Neuronal stem cell (in vitro differentiated cells): ENCODE measurements around the gene PRKD1.

Source experiments
- DNase-seq: peaks from one replicate; pipeline ENCODE4 v3.0.0-alpha.2; 2013; ENCODE audit warnings: low spot score
- H2AFZ ChIP-seq: one replicate; pipeline ENCODE4 v1.6.1; 2013; ENCODE audit warnings: mild to moderate bottlenecking, low read length, inconsistent platforms
- H2AK5ac ChIP-seq: 2 replicates; pipeline ENCODE4 v1.6.1; 2013; ENCODE audit warnings: low read depth, mild to moderate bottlenecking, inconsistent platforms, low read length, moderate library complexity, mixed read lengths
- H2BK120ac ChIP-seq: 2 replicates; pipeline ENCODE4 v1.6.1; 2013; ENCODE audit warnings: low read depth, mild to moderate bottlenecking, inconsistent platforms, low read length, moderate library complexity, mixed read lengths
- H2BK12ac ChIP-seq: one replicate; pipeline ENCODE4 v1.6.1; 2013; ENCODE audit warnings: low read length, inconsistent platforms
- H2BK15ac ChIP-seq: 2 replicates; pipeline ENCODE4 v1.6.1; 2013; ENCODE audit warnings: mild to moderate bottlenecking, low read length, inconsistent platforms, mixed read lengths
- H2BK5ac ChIP-seq: one replicate; pipeline ENCODE4 v1.6.1; 2013; ENCODE audit warnings: inconsistent platforms, mild to moderate bottlenecking, low read length, moderate library complexity
- H3K14ac ChIP-seq: one replicate; pipeline ENCODE4 v1.6.1; 2013; ENCODE audit warnings: low read length, inconsistent platforms
- H3K18ac ChIP-seq: 2 replicates; pipeline ENCODE4 v1.6.1; 2013; ENCODE audit warnings: low read length, inconsistent platforms
- H3K23ac ChIP-seq: 2 replicates; pipeline ENCODE4 v1.6.1; 2013; ENCODE audit warnings: low read depth, mild to moderate bottlenecking, mixed read lengths, low read length, inconsistent platforms; ENCODE audit not compliant: poor library complexity
- H3K27ac ChIP-seq: replicated peaks from 3 replicates; pipeline ENCODE4 v1.5.1; 2013; ENCODE audit warnings: low read length, inconsistent platforms
- H3K27me3 ChIP-seq, 3 experiments: 2 replicates each; pipeline ENCODE4 v1.6.1; 2013; ENCODE audit warnings: low read length in 3 of 3, mild to moderate bottlenecking in 2 of 3, inconsistent platforms in 1 of 3, low read depth in 1 of 3, mixed read lengths in 1 of 3, moderate library complexity in 1 of 3; ENCODE audit not compliant: control insufficient read depth in 3 of 3, insufficient read depth in 3 of 3
- H3K36me3 ChIP-seq, 2 donors: replicated peaks in 1 of 2; 2 replicates each; pipeline ENCODE4 v1.6.1; 2013; ENCODE audit warnings: low read length in 2 of 2; ENCODE audit not compliant: control insufficient read depth in 2 of 2, insufficient read depth in 2 of 2
- H3K4ac ChIP-seq: 2 replicates; pipeline ENCODE4 v1.6.1; 2013; ENCODE audit warnings: inconsistent platforms, mild to moderate bottlenecking, low read length, moderate library complexity
- H3K4me1 ChIP-seq, 2 donors: 1 replicate in 1 of 2; 2 replicates in 1 of 2; pipeline ENCODE4 v1.6.1; 2013; ENCODE audit warnings: low read length in 2 of 2, low read depth in 1 of 2; ENCODE audit not compliant: control insufficient read depth in 2 of 2, insufficient read depth in 1 of 2
- H3K4me2 ChIP-seq: one replicate; pipeline ENCODE4 v1.6.1; 2013; ENCODE audit warnings: mild to moderate bottlenecking, low read length, inconsistent platforms; ENCODE audit not compliant: insufficient read depth, poor library complexity, severe bottlenecking
- H3K4me3 ChIP-seq, 2 donors: 2 replicates each; pipeline ENCODE4 v1.5.1; 2013; ENCODE audit warnings: low read length in 2 of 2, mild to moderate bottlenecking in 2 of 2, inconsistent platforms in 1 of 2, moderate library complexity in 1 of 2
- H3K79me1 ChIP-seq: one replicate; pipeline ENCODE4 v1.6.1; 2013; ENCODE audit warnings: low read depth, mild to moderate bottlenecking, inconsistent platforms, low read length, moderate library complexity
- H3K9ac ChIP-seq: one replicate; pipeline ENCODE4 v1.6.1; 2013; ENCODE audit warnings: mild to moderate bottlenecking, low read depth, low read length, inconsistent platforms; ENCODE audit not compliant: poor library complexity
- H3K9me3 ChIP-seq, 2 donors: replicated peaks in 1 of 2; 2 replicates each; pipeline versions ENCODE3 to v1.6.1; 2013; ENCODE audit warnings: low read length in 2 of 2, mild to moderate bottlenecking in 2 of 2, inconsistent platforms in 1 of 2, low read depth in 1 of 2, mixed read lengths in 1 of 2, moderate library complexity in 1 of 2; ENCODE audit not compliant: control insufficient read depth in 2 of 2, insufficient read depth in 1 of 2
- H4K8ac ChIP-seq: one replicate; pipeline ENCODE4 v1.6.1; 2013; ENCODE audit warnings: low read depth, mild to moderate bottlenecking, inconsistent platforms, low read length, moderate library complexity
- H4K91ac ChIP-seq: one replicate; pipeline ENCODE4 v1.6.1; 2013; ENCODE audit warnings: low read length, low read depth, mild to moderate bottlenecking, inconsistent platforms; ENCODE audit not compliant: poor library complexity
- WGBS, 2 donors: extraction: QIAGEN DNeasy Blood & Tissue Kit; methylation state at CpG; one replicate each; pipeline ENCODE4 v1.1.7; 2013; ENCODE audit warnings: missing lambda C conversion rate in 2 of 2, mixed read lengths in 1 of 2; ENCODE audit not compliant: insufficient read length in 2 of 2, insufficient replicate concordance in 1 of 2; ENCODE audit errors: extremely low coverage in 2 of 2; 5-methylcytosine and 5-hydroxymethylcytosine counted together

The PRKD1 gene

GRCh38 chr14:29925736-29926135, 1.9 kb downstream of the PRKD1 start:
- no peak overlapping the region for H3K4me2 ChIP-seq
- DNase-seq = no peak
- no peak overlapping the region for H3K4ac ChIP-seq
- H3K14ac ChIP-seq = no peak overlapping the region
- no peak overlapping the region for H3K9ac ChIP-seq
- H3K4me3 ChIP-seq = peak overlapping the region in 1 of 2 donors; percentile 4
- no peak overlapping the region for H4K8ac ChIP-seq
- no peaks in the 10 kb centered on the region for H3K9me3 ChIP-seq
- no peak overlapping the region for H2BK15ac ChIP-seq
- H3K79me1 ChIP-seq = no peaks in the 10 kb centered on the region
- peaks cover 0 to 31% (median 0%) of the 10 kb centered on the region in 3 experiments for H3K27me3 ChIP-seq
- H3K36me3 ChIP-seq = no peaks in the 10 kb centered on the region
- H2BK12ac ChIP-seq = no peak overlapping the region
- H2AFZ ChIP-seq = no peak overlapping the region
- no peak overlapping the region for H3K23ac ChIP-seq
- H3K18ac ChIP-seq = no peak overlapping the region
- WGBS, 2 donors = no CpG with 5 or more reads among the region's 3 CpGs
- H2AK5ac ChIP-seq = no peak overlapping the region
- no peak overlapping the region for H2BK120ac ChIP-seq
- H3K27ac ChIP-seq = no peak overlapping the region
- no peak overlapping the region for H2BK5ac ChIP-seq
- H3K4me1 ChIP-seq = peaks cover 5 to 10% of the 10 kb centered on the region in 2 donors
- H4K91ac ChIP-seq = no peak overlapping the region

DNA sequence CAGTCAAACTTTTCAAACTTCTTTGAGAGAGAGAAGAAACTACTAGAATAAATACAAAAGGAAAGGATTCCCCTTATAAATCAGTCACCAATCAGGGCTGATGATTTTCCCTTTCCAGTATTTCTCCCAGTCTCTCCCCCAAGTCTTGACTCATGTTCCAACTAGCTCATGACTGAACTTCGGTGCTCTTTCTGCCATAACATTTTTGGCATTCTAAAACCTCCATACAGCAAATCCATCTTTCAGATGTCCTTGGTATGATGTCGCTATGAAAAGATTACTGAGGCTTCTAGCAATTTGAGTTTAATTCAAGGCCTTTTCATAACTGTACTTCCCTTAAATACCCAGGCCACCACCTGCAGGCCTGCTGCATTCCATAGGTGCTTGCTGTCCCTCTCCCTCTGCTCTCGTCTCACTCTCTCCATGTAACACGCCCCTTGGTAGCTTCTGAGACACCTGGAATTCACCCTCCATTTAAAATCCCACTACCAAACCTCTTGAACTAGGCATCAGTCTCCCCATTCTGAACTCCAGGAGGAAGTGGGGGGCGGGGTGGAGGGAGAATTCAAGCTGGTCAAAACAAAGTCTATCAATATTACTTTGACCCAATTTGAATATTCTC, 2.4 kb downstream of the PRKD1 start:
- no peak overlapping the region for H3K14ac ChIP-seq
- no peak overlapping the region for H3K4me3 ChIP-seq
- H3K4me1 ChIP-seq = peaks cover 5 to 10% of the 10 kb centered on the region in 2 donors

GRCh38 chr14:29919845-29920244, 7.8 kb downstream of the PRKD1 start:
- Histone ChIP-seq H2BK12ac (no peak overlapping the region), H3K27me3 (no peaks in the 10 kb centered on the region), H3K9me3 (no peaks in the 10 kb centered on the region), H2BK15ac (no peak overlapping the region), H3K9ac (no peak overlapping the region), H3K27ac (no peak overlapping the region), H2AK5ac (no peak overlapping the region), H3K4me3 (no peak overlapping the region), H2AFZ (no peak overlapping the region), H3K18ac (no peak overlapping the region), H3K4me1 (peaks cover 0 to 2% of the 10 kb centered on the region in 2 donors), H3K4ac (no peak overlapping the region), H4K91ac (no peak overlapping the region), H3K79me1 (no peaks in the 10 kb centered on the region), H3K14ac (no peak overlapping the region), H4K8ac (no peak overlapping the region), H2BK5ac (no peak overlapping the region), H3K4me2 (no peak overlapping the region), H2BK120ac (no peak overlapping the region), H3K23ac (no peak overlapping the region), H3K36me3 (no peaks in the 10 kb centered on the region)
- no peak for DNase-seq
- WGBS, 2 donors = no CpG with 5 or more reads among the region's 2 CpGs

More for the DNA sequence above, 2.4 kb downstream of the PRKD1 start:
- Histone ChIP-seq H3K4ac (no peak overlapping the region), H3K27me3 (peaks cover 0 to 27% (median 0%) of the 10 kb centered on the region in 3 experiments), H2BK5ac (no peak overlapping the region), H2AFZ (no peak overlapping the region), H2BK15ac (no peak overlapping the region), H4K91ac (no peak overlapping the region), H2BK12ac (no peak overlapping the region), H3K9ac (no peak overlapping the region), H3K79me1 (no peaks in the 10 kb centered on the region), H3K18ac (no peak overlapping the region), H3K27ac (no peak overlapping the region), H4K8ac (no peak overlapping the region), H3K4me2 (no peak overlapping the region), H2AK5ac (no peak overlapping the region), H3K23ac (no peak overlapping the region), H3K36me3 (no peaks in the 10 kb centered on the region), H2BK120ac (no peak overlapping the region), H3K9me3 (no peaks in the 10 kb centered on the region)
- whole genome bisulfite sequencing, 2 donors = no CpG with 5 or more reads among the region's 5 CpGs
- no peak for DNase-seq

- H4K8ac ChIP-seq = no peak overlapping the region
- no peak overlapping the region for H3K9ac ChIP-seq
- H3K23ac ChIP-seq = no peak overlapping the region
- no peaks in the 10 kb centered on the region for H3K27me3 ChIP-seq
- WGBS, 2 donors = no CpG with 5 or more reads among the region's 2 CpGs
- H4K91ac ChIP-seq = no peak overlapping the region
- H2BK120ac ChIP-seq = no peak overlapping the region
- H3K27ac ChIP-seq = no peak overlapping the region
- no peak overlapping the region for H3K18ac ChIP-seq
- H3K4me3 ChIP-seq = no peak overlapping the region
- H2BK15ac ChIP-seq = no peak overlapping the region
- no peaks in the 10 kb centered on the region for H3K79me1 ChIP-seq
- H3K4me2 ChIP-seq = no peak overlapping the region
- DNase-seq = no peak
- no peak overlapping the region for H3K4ac ChIP-seq
- H2BK12ac ChIP-seq = no peak overlapping the region
- no peak overlapping the region for H3K14ac ChIP-seq
- H3K36me3 ChIP-seq = no peaks in the 10 kb centered on the region
- no peaks in the 10 kb centered on the region for H3K9me3 ChIP-seq
- H3K4me1 ChIP-seq = no peaks in the 10 kb centered on the region
- no peak overlapping the region for H2BK5ac ChIP-seq
- H2AFZ ChIP-seq = no peak overlapping the region
- H2AK5ac ChIP-seq = no peak overlapping the region
Measured at GRCh38 chr14:29918981-29919380, 8.7 kb downstream of the PRKD1 start.
